ENCODE data around the gene IRS1.
A peak's percentile ranks its signal among the peaks of the same experiment; 100 is the strongest.
"Not testable (repeated sequence)": the region's sequence is repeated elsewhere in the genome, so short reads cannot be mapped to it uniquely, and the experiment has no call there.

The IRS1 gene, protein sequence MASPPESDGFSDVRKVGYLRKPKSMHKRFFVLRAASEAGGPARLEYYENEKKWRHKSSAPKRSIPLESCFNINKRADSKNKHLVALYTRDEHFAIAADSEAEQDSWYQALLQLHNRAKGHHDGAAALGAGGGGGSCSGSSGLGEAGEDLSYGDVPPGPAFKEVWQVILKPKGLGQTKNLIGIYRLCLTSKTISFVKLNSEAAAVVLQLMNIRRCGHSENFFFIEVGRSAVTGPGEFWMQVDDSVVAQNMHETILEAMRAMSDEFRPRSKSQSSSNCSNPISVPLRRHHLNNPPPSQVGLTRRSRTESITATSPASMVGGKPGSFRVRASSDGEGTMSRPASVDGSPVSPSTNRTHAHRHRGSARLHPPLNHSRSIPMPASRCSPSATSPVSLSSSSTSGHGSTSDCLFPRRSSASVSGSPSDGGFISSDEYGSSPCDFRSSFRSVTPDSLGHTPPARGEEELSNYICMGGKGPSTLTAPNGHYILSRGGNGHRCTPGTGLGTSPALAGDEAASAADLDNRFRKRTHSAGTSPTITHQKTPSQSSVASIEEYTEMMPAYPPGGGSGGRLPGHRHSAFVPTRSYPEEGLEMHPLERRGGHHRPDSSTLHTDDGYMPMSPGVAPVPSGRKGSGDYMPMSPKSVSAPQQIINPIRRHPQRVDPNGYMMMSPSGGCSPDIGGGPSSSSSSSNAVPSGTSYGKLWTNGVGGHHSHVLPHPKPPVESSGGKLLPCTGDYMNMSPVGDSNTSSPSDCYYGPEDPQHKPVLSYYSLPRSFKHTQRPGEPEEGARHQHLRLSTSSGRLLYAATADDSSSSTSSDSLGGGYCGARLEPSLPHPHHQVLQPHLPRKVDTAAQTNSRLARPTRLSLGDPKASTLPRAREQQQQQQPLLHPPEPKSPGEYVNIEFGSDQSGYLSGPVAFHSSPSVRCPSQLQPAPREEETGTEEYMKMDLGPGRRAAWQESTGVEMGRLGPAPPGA (N-terminal part only)

GRCh38 chr2:226799211-226799975 lies at the start of gene IRS1:
Gene IRS1, minus strand, starts transcription at chr2:226799820. Its CDS starts 1,082 bp downstream, at chr2:226798738.
- DNase-seq (ENCODE audit: low read depth): peak; percentile 84

GRCh38 chr2:226849349-226849748 lies 49.7 kb upstream of the IRS1 start:
- DNase-seq (ENCODE audit: low read depth): no peak

GRCh38 chr2:226847511-226847910 lies 47.9 kb upstream of the IRS1 start:
- no peak for DNase-seq (ENCODE audit: low read depth)

- no peak for DNase-seq (ENCODE audit: low read depth)
Measured at GRCh38 chr2:226847090-226847489, 47.5 kb upstream of the IRS1 start.

- DNase-seq (ENCODE audit: low read depth): no peak
Measured at GRCh38 chr2:226845386-226846116, 45.9 kb upstream of the IRS1 start.

GRCh38 chr2:226843001-226843400 lies 43.4 kb upstream of the IRS1 start:
- DNase-seq (ENCODE audit: low read depth): not testable (repeated sequence)

DNA sequence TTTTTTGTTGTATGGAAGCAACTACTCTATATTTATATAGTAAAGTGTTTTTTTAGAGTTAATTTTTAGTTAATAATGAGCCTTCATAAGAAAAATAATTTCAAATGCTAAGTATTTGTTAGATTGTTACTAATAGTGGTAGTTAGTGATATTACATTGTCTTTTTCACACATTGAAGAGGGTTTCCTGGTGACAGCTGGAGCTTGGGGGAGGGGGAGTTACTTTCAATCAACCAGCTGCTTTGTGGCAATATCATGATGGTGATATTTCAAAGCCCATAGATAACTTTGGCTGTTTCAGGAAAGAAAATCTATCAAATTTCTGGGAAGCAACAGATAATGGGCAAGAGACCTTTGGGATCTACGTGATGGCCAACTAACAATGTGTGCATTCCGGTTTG lies 40.3 kb upstream of the IRS1 start:
- no peak for DNase-seq (ENCODE audit: low read depth)

GRCh38 chr2:226839161-226839560 lies 39.5 kb upstream of the IRS1 start:
- DNase-seq (ENCODE audit: low read depth): no peak

DNA sequence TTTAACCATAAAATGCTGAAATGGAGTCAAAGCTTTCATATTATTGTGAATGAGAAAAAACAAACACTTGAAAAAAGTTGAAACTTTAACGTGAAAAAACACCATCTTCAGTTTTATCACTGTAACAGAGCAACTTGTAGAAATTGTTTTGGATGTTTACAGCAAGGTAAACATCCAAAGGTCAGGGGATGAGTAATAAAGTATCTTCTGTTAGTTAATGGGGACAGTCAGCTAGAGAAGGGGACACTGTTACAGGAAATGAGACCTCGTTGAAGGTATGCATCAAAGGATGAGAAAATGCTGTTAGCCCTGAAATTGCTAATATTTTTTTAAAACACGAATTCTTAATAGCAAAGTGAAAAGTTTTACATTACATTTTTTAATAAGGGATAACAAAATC lies 39.1 kb upstream of the IRS1 start:
- peak; percentile 23 for DNase-seq (ENCODE audit: low read depth)

- peak; percentile 24 for DNase-seq (ENCODE audit: low read depth)
Measured at GRCh38 chr2:226837787-226838603, 38.4 kb upstream of the IRS1 start.

DNA sequence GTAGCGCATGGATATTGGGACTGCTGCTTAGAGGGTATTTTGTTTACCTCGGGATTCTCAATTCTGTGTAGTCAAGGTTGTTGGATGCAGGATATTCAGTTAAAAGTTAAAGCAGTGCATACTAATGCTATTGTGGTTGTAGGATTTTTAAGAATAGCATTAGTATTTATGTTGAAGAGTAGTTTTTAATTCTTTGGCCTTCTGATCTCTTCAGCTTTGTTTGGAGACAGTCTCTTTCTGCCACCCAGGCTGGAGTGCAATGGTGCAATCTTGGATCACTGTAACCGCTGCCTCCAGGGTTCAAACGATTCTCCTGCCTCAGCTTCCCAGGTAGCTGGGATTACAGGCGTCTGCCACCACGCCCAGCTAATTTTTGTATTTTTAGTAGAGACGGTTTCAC lies 37.7 kb upstream of the IRS1 start:
- DNase-seq (ENCODE audit: low read depth): no peak

GRCh38 chr2:226836548-226836885 lies 36.9 kb upstream of the IRS1 start:
- DNase-seq (ENCODE audit: low read depth): no peak

GRCh38 chr2:226835796-226836547 lies 36.4 kb upstream of the IRS1 start, which contains the start of gene RHBDD1:
Gene RHBDD1, plus strand, starts transcription at chr2:226836054. Its CDS starts 28,640 bp downstream, at chr2:226864694.
- peak; percentile 93 for DNase-seq (ENCODE audit: low read depth)

GRCh38 chr2:226835420-226835795 lies 35.8 kb upstream of the IRS1 start:
- DNase-seq (ENCODE audit: low read depth): no peak

DNA sequence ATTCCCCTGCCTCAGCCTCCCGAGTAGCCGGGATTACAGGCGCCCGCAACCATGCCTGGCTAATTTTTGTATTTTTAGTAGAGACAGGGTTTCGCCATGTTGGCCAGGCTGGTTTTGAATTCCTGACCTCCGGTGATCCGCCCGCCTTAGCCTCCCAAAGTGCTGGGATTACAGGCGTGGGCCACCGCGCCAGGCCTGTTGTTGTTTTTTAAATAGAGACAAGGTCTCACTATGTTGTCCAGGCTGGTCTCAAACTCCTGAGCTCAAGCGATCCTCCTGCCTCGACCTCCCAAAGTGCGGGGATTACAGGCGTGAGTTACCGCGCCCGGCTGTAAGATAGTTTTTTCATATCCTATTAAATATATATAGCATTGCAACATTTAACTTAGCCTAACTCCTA lies 35.3 kb upstream of the IRS1 start:
- DNase-seq (ENCODE audit: low read depth): not testable (repeated sequence)

DNA sequence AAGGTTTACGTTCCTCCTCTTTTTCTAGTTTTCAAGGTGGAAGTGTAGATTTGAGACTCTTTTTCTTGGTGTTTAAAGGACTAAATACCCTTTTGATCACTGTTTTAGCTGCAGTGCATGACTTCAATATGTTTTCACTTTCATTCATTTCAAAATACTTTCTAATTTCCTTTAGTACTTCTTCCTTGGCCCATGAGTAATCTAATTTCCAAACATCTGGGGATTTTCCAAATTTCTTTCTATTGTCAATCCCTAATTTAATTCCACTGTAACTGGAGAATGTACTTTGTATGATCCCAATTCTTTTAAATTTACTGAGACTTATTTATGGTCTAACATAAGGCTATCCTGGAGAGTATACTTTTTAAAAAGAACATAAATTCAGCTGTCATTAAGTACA lies 32.4 kb upstream of the IRS1 start:
- no peak for DNase-seq (ENCODE audit: low read depth)

GRCh38 chr2:226831266-226831665 lies 31.6 kb upstream of the IRS1 start:
- DNase-seq (ENCODE audit: low read depth): no peak

GRCh38 chr2:226829721-226830631 lies 30.4 kb upstream of the IRS1 start:
- DNase-seq (ENCODE audit: low read depth): no peak

- DNase-seq (ENCODE audit: low read depth): peak; percentile 32
Measured at GRCh38 chr2:226828191-226828590, 28.6 kb upstream of the IRS1 start.

Measured in EH (cell line).